Measurements from ENCODE around the gene GNG12.

- TF ChIP-seq POLR2A (IDR thresholded peaks at IDR 0.05; ENCODE audit: low read length) (no peak), GATA1 (IDR thresholded peaks at IDR 0.05; ENCODE audit: low read depth, low read length) (no peak)
Measured at GRCh38 chr1:67715819-67716218, 117.4 kb downstream of the GNG12 start.

Data from erythroblast (primary cell).